ENCODE data around the gene PFN2.

- TF ChIP-seq POLR2A (IDR thresholded peaks at IDR 0.05) (no peak), POLR2AphosphoS5 (IDR thresholded peaks at IDR 0.05) (no peak)
- TF ChIP-seq, protein P1, sequence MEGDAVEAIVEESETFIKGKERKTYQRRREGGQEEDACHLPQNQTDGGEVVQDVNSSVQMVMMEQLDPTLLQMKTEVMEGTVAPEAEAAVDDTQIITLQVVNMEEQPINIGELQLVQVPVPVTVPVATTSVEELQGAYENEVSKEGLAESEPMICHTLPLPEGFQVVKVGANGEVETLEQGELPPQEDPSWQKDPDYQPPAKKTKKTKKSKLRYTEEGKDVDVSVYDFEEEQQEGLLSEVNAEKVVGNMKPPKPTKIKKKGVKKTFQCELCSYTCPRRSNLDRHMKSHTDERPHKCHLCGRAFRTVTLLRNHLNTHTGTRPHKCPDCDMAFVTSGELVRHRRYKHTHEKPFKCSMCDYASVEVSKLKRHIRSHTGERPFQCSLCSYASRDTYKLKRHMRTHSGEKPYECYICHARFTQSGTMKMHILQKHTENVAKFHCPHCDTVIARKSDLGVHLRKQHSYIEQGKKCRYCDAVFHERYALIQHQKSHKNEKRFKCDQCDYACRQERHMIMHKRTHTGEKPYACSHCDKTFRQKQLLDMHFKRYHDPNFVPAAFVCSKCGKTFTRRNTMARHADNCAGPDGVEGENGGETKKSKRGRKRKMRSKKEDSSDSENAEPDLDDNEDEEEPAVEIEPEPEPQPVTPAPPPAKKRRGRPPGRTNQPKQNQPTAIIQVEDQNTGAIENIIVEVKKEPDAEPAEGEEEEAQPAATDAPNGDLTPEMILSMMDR (IDR thresholded peaks at IDR 0.05) = no peak
These were observed 5.2 kb upstream of the PFN2 start for GRCh38 chr3:149975919-149976318.
